ENCODE measurements around the gene PHF10.

PHF10 gene

GRCh38 chr6:169677096-169677495 lies 47.2 kb downstream of the PHF10 start:
- DNase-seq (ENCODE audit: low read depth in 2 of 2): no peak

GRCh38 chr6:169675011-169675410 lies 49.3 kb downstream of the PHF10 start:
- DNase-seq (ENCODE audit: low read depth in 2 of 2): no peak

GRCh38 chr6:169671563-169671962 lies 52.7 kb downstream of the PHF10 start:
- no peak for DNase-seq (ENCODE audit: low read depth in 2 of 2)

- DNase-seq (ENCODE audit: low read depth in 2 of 2): no peak
Measured at GRCh38 chr6:169669889-169670288, 54.4 kb downstream of the PHF10 start.

GRCh38 chr6:169669147-169669546 lies 55.2 kb downstream of the PHF10 start:
- no peak for DNase-seq (ENCODE audit: low read depth in 2 of 2)

GRCh38 chr6:169668203-169668847 lies 56.0 kb downstream of the PHF10 start:
- DNase-seq (ENCODE audit: low read depth in 2 of 2): no peak

GRCh38 chr6:169667716-169668115 lies 56.6 kb downstream of the PHF10 start:
- DNase-seq (ENCODE audit: low read depth in 2 of 2): no peak

- DNase-seq (ENCODE audit: low read depth in 2 of 2): no peak
Measured at GRCh38 chr6:169666441-169666840, 57.9 kb downstream of the PHF10 start.

- DNase-seq (ENCODE audit: low read depth in 2 of 2): no peak
Measured at GRCh38 chr6:169665289-169665688, 59.0 kb downstream of the PHF10 start.

GRCh38 chr6:169664227-169664626 lies 60.1 kb downstream of the PHF10 start:
- no peak for DNase-seq (ENCODE audit: low read depth in 2 of 2)

DNA sequence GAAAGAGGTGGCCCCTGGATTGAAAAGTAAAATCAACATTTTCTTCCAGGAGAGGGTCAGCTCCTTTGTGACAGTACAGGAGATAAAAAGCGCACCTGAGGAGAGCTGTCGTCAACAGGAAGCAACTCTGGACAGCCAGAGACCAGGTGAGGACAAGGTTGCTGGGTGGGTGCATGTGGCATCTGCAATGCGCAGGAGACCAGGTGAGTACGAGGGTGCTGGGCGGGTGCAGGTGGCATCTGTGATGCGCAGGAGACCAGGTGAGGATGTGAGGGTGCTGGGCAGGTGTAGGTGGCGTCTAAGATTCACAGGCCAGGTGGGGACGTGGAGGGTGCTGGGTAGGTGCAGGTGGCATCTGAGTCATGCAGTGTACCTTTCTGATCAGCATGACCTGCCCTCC lies 60.8 kb downstream of the PHF10 start:
- no peak for DNase-seq (ENCODE audit: low read depth in 2 of 2)

GRCh38 chr6:169661391-169661756 lies 62.9 kb downstream of the PHF10 start:
- DNase-seq (ENCODE audit: low read depth in 2 of 2): no peak

DNA sequence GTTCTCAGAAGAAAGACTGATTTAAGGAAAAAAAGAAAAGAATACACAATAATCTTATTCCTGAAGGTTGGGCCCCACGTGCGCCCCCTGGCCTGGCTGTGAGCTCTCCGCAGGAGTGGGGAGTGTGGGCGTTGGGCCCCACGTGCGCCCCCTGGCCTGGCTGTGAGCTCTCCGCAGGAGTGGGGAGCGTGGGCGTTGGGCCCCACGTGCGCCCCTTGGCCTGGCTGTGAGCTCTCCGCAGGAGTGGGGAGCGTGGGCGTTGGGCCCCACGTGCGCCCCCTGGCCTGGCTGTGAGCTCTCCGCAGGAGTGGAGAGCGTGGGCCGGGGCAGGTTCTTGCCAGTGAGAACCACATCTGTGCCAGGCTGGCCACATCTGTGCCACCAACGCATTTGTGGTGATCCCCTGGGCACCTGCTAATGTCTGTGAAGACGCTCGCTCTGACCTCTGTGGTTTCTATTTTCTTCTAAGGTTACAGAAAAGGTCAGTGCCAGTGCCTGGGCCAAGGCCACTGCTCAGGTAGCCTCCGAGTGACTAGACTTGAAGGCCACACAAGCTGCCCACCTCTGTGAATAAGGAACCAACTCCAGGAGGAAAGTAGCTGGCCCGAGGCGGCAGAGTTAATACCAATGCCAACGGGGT lies 63.4 kb downstream of the PHF10 start:
- DNase-seq (ENCODE audit: low read depth in 2 of 2): no peak

GRCh38 chr6:169659820-169660610 lies 64.3 kb downstream of the PHF10 start:
- no peak for DNase-seq (ENCODE audit: low read depth in 2 of 2)

DNA sequence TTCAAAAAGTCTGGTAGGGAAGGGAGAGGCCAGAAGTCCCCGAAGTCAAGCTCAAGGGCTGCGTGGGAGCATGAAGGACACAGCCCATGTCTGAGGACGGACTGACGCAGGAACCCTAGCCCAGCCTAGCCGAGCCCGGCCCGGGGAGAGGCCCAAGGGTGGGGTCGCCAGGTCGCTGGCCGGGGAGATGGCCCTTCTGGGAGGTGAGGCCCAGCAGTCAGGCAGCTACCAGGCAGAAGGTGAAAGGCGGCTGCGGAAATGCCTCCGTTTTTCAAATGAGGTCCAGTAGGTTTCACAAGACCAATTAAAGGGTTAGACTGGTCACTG lies 67.1 kb downstream of the PHF10 start:
- DNase-seq (ENCODE audit: low read depth in 2 of 2): no peak

DNA sequence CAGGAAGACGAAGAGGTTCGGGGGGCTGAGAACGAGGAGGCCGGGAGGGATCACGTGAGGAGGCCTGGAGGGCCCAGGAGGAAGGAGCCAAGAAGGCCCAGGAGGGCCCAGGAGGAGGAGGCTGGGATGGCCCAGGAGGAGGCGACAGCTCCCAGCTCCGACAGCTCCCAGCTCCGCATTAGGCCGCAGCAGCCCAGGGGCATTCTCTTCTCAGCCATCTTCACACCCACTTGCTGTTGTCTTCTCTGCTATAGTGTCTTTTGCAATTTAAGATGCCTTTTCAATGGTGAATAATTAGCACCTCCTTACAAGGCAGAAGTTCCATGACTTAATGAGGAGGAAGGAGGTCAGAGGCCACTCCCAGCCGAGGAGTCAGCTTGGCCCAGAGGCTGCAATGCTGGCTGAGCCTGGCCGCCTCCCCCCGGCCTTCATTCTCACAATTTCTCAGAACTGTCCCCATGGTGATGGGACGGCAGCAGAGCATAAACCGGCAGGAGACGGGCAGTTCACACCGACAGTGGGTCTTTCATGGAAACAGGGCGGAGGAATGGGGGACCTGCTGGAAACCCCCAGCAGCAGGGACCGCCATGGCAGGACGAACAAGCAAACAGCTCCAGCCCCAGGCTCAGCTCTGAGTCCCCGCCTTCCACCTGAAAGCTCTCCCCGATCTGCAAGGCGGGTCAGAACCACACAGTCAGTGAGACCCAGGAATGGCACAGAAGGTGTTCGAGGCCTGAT lies 67.6 kb downstream of the PHF10 start:
- DNase-seq (ENCODE audit: low read depth in 2 of 2): no peak

GRCh38 chr6:169654598-169655391 lies 69.5 kb downstream of the PHF10 start:
- peak; percentile 39 to 46 for DNase-seq (ENCODE audit: low read depth in 2 of 2)

Measured in stimulated activated CD8-positive, alpha-beta memory T cell treated with anti-CD3 and anti-CD28 coated beads, Interleukin-2, amount 100 ng/mL, for 1 hour (primary cell).